B cell (primary cell): ENCODE data around the gene TEAD3. TPM values are rescaled to one million over a fixed set of nuclear protein-coding genes. Genes with fewer than 3 reads are reported as not detected.

Experiments used
- ATAC-seq: fragments of 200-7000 bp; cut with Tn5 transposase; one replicate; pipeline ENCODE4 v1.10.0; 2021; ENCODE audit warnings: low read depth, mild to moderate bottlenecking, moderate number of reproducible peaks, moderate library complexity
- CTCF ChIA-PET: fragments of 350-600 bp; sonication (Branson Sonifier 250); formaldehyde crosslinking; loops from one replicate; lab custom pipeline; 2021; ENCODE audit warnings: antibody characterized with exemption, inconsistent platforms; lab: Charles Lee
- POLR2A ChIA-PET: fragments of 350-600 bp; sonication (Branson Sonifier 250); formaldehyde crosslinking; loops from one replicate; lab custom pipeline; 2021; ENCODE audit warnings: antibody characterized with exemption; lab: Charles Lee
- DNase-seq: peaks from one replicate; pipeline ENCODE4 v3.0.0; 2013
- H2AFZ ChIP-seq: 2 replicates; pipeline ENCODE4 v1.6.1; 2012; ENCODE audit warnings: mild to moderate bottlenecking, low read depth, low read length; ENCODE audit not compliant: insufficient read depth, poor library complexity, severe bottlenecking
- H3K27ac ChIP-seq, 2 donors: 1 replicate in 1 of 2; 2 replicates in 1 of 2; pipeline ENCODE4 v1.5.1; 2012 to 2013; ENCODE audit warnings: low read length in 2 of 2, mild to moderate bottlenecking in 2 of 2, moderate library complexity in 1 of 2
- H3K27me3 ChIP-seq, 4 experiments: fragments of 200-600 bp in 1 of 4; sonication (generic) in 1 of 4; replicated peaks in 1 of 4; 1 replicate in 2 of 4; 2 replicates in 2 of 4; pipeline versions ENCODE4 v1.6.1 to v1.7.0; 2013 to 2016; ENCODE audit warnings: low read length in 3 of 4, mild to moderate bottlenecking in 2 of 4, mixed read lengths in 1 of 4, moderate library complexity in 1 of 4; ENCODE audit not compliant: insufficient read depth in 4 of 4, control insufficient read depth in 3 of 4; ENCODE audit errors: control extremely low read depth in 1 of 4
- H3K36me3 ChIP-seq, 2 experiments: replicated peaks in 1 of 2; 1 replicate in 1 of 2; 2 replicates in 1 of 2; pipeline versions ENCODE4 v1.6.1 to v1.7.1; 2013; ENCODE audit warnings: low read length in 1 of 2; ENCODE audit not compliant: insufficient read depth in 2 of 2, control insufficient read depth in 1 of 2; ENCODE audit errors: control extremely low read depth in 1 of 2, extremely low read depth in 1 of 2
- H3K4me1 ChIP-seq, 2 donors: fragments of 200-600 bp in 1 of 2; sonication (generic) in 1 of 2; 1 replicate in 1 of 2; 2 replicates in 1 of 2; pipeline versions ENCODE4 v1.5.1 to v1.6.1; 2013 to 2017; ENCODE audit warnings: low read length in 2 of 2; ENCODE audit not compliant: control insufficient read depth in 2 of 2, insufficient read depth in 2 of 2
- H3K4me2 ChIP-seq: replicated peaks from 2 replicates; pipeline ENCODE3; 2012; ENCODE audit warnings: mild to moderate bottlenecking, low read depth, low read length; ENCODE audit not compliant: poor library complexity, severe bottlenecking
- H3K4me3 ChIP-seq, 5 experiments: fragments of 200-600 bp in 1 of 5; sonication (generic) in 1 of 5; 1 replicate in 3 of 5; 2 replicates in 2 of 5; pipeline versions ENCODE4 v1.5.1 to v1.7.0; 2011 to 2016; ENCODE audit warnings: low read length in 4 of 5, mild to moderate bottlenecking in 4 of 5, low read depth in 2 of 5, control low read depth in 1 of 5, moderate library complexity in 1 of 5; ENCODE audit not compliant: insufficient read depth in 1 of 5; ENCODE audit errors: control extremely low read depth in 1 of 5, extremely low read depth in 1 of 5
- H3K79me2 ChIP-seq: fragments of 200-600 bp; sonication (generic); one replicate; pipeline ENCODE4 v1.6.0; 2016; ENCODE audit warnings: low read length; ENCODE audit not compliant: control insufficient read depth, insufficient read depth
- H3K9ac ChIP-seq: fragments of 200-600 bp; sonication (generic); 2 replicates; pipeline ENCODE4 v1.6.1; 2017; ENCODE audit warnings: mild to moderate bottlenecking, low read length, moderate library complexity
- H3K9me3 ChIP-seq, 3 donors: one replicate each; pipeline versions ENCODE4 v1.6.1 to v1.7.1; 2013; ENCODE audit warnings: low read length in 2 of 3; ENCODE audit not compliant: control insufficient read depth in 2 of 3, insufficient read depth in 1 of 3; ENCODE audit errors: control extremely low read depth in 1 of 3
- H4K20me1 ChIP-seq: 2 replicates; pipeline ENCODE4 v1.6.0; 2012; ENCODE audit warnings: mild to moderate bottlenecking, low read length; ENCODE audit not compliant: insufficient read depth, control insufficient read depth, poor library complexity, severe bottlenecking
- H3K27ac Mint-ChIP-seq: one replicate; pipeline ENCODE4 v1.8.0; 2021; ENCODE audit warnings: mixed read lengths
- H3K27me3 Mint-ChIP-seq: one replicate; pipeline ENCODE4 v1.8.0; 2021; ENCODE audit warnings: mixed read lengths
- H3K4me1 Mint-ChIP-seq: one replicate; pipeline ENCODE4 v1.8.0; 2021; ENCODE audit warnings: mixed read lengths
- H3K4me3 Mint-ChIP-seq: one replicate; pipeline ENCODE4 v1.8.0; 2021; ENCODE audit warnings: mixed read lengths
- H3K9me3 Mint-ChIP-seq: one replicate; pipeline ENCODE4 v1.8.0; 2022; ENCODE audit warnings: mixed read lengths; ENCODE audit not compliant: insufficient read depth
- CTCF ChIP-seq: fragments of 200-600 bp; IDR thresholded peaks from one replicate; pipeline ENCODE4 v1.8.0; 2022; ENCODE audit warnings: antibody characterized with exemption, mild to moderate bottlenecking
- EZH2 ChIP-seq: IDR thresholded peaks from 2 replicates; pipeline ENCODE4 v1.6.1; 2012; ENCODE audit warnings: borderline replicate concordance, low read depth, mild to moderate bottlenecking, moderate library complexity, low read length; ENCODE audit not compliant: insufficient read depth, poor library complexity, severe bottlenecking
- WGBS: methylation state at CpG from one replicate; pipeline ENCODE4 v1.1.5; 2013; ENCODE audit warnings: missing lambda C conversion rate; ENCODE audit not compliant: insufficient coverage; 5-methylcytosine and 5-hydroxymethylcytosine counted together
- intact Hi-C: fragments of 100-400 bp; cut with micrococcal nuclease; formaldehyde crosslinking; loops from one replicate; pipeline ENCODE4 v1.10.0; 2022
- polyA plus RNA-seq: library from polyadenylated mRNA; depleted of rRNA; stranded (reverse); fragments of >200 nt; gene quantifications from 2 replicates; pipeline ENCODE4 v1.2.3, GENCODE V29; 2012
- total RNA-seq, 2 donors: library from RNA; stranded (reverse); fragments of 120-200 nt in 1 of 2; gene quantifications; 1 replicate in 1 of 2; 2 replicates in 1 of 2; pipeline versions ENCODE4 v1.2.3 to v1.2.4, GENCODE V29; 2013 to 2022

TEAD3 gene
- total and polyA plus RNA-seq, 2 donors (not counting 1 experiment from before 2014, with no cell fraction given): 0.17 TPM; not detected in 1

GRCh38 chr6:35532126-35532525 is 35.2 kb upstream of the TEAD3 start:
- Mint-ChIP-seq H3K4me3 (no peak overlapping the region), H3K4me1 (no peaks in the 10 kb centered on the region), H3K27ac (no peak overlapping the region), H3K27me3 (peaks cover 19% of the 10 kb centered on the region), H3K9me3 (no peaks in the 10 kb centered on the region)
- Histone ChIP-seq H3K4me2 (no peak overlapping the region), H2AFZ (no peak overlapping the region), H3K27me3 (peaks cover 0 to 5% (median under 1%) of the 10 kb centered on the region in 4 experiments), H3K4me1 (no peaks in the 10 kb centered on the region), H4K20me1 (no peaks in the 10 kb centered on the region), H3K36me3 (no peaks in the 10 kb centered on the region), H3K4me3 (no peak overlapping the region), H3K27ac (no peak overlapping the region), H3K9me3 (no peaks in the 10 kb centered on the region), H3K9ac (no peak overlapping the region), H3K79me2 (no peaks in the 10 kb centered on the region)
- ChIA-PET CTCF (interaction anchor here (1.0 kb wide), 1 partner anchor 52 kb away, joined by 3 read pairs; no protein-coding TSS in a partner anchor), POLR2A (no interaction called here)
- no peak for ATAC-seq
- no peak for TF ChIP-seq EZH2
- TF ChIP-seq CTCF: no peak
- DNase-seq: no peak
- WGBS: 92% methylated on average over 3 of the region's 4 CpGs
- intact Hi-C loops: no loop called here

GRCh38 chr6:35524380-35525020 is 27.6 kb upstream of the TEAD3 start:
- ChIA-PET POLR2A (no interaction called here), CTCF (interaction anchor here (0.8 to 10.6 kb wide), 7 partner anchors 9 to 262 kb away, joined by 3 to 119 read pairs (median 4); partner anchors contain the start of genes ARMC12 and TEAD3)
- Histone ChIP-seq H3K4me3 (no peak overlapping the region), H4K20me1 (no peaks in the 10 kb centered on the region), H3K27ac (no peak overlapping the region), H3K9me3 (no peaks in the 10 kb centered on the region), H3K4me1 (peaks cover 3 to 9% of the 10 kb centered on the region in 2 donors), H3K4me2 (no peak overlapping the region), H3K79me2 (no peaks in the 10 kb centered on the region), H3K9ac (no peak overlapping the region), H3K36me3 (no peaks in the 10 kb centered on the region), H3K27me3 (peaks cover 0 to 5% (median 0%) of the 10 kb centered on the region in 4 experiments), H2AFZ (no peak overlapping the region)
- intact Hi-C loops: no loop called here
- DNase-seq (no peak), ATAC-seq (no peak)
- WGBS: no CpG with 5 or more reads among the region's 3 CpGs
- TF ChIP-seq EZH2 (no peak), CTCF (no peak)
- Mint-ChIP-seq H3K9me3 (no peaks in the 10 kb centered on the region), H3K27me3 (no peaks in the 10 kb centered on the region), H3K4me3 (no peak overlapping the region), H3K27ac (no peak overlapping the region), H3K4me1 (peaks cover 9% of the 10 kb centered on the region)
